CD4-positive, alpha-beta T cell (primary cell): ENCODE measurements around the gene MAPKAPK3. TPM values are rescaled to one million over a fixed set of nuclear protein-coding genes. Genes with fewer than 3 reads are reported as not detected.
A peak's percentile ranks its signal among the peaks of the same experiment; 100 is the strongest.

Experiments
- ATAC-seq: fragments of 200-7000 bp; cut with Tn5 transposase; one replicate; pipeline ENCODE4 v1.10.0; 2022; ENCODE audit warnings: mild to moderate bottlenecking; ENCODE audit not compliant: poor library complexity
- CTCF ChIA-PET: fragments of 350-600 bp; sonication (Branson Sonifier 250); formaldehyde crosslinking; loops from one replicate; lab custom pipeline; 2021; ENCODE audit warnings: antibody characterized with exemption, inconsistent platforms; lab: Charles Lee
- POLR2A ChIA-PET: fragments of 350-600 bp; sonication (Branson Sonifier 250); formaldehyde crosslinking; loops from one replicate; lab custom pipeline; 2021; ENCODE audit warnings: antibody characterized with exemption, inconsistent platforms; lab: Charles Lee
- DNase-seq, 14 experiments: peaks; one replicate each; pipeline ENCODE4 v3.0.0-alpha.2; 2013 to 2020; ENCODE audit warnings: mixed read lengths in 2 of 14
- H3K27ac ChIP-seq, 2 donors: one replicate each; pipeline versions ENCODE4 v1.5.1 to v1.7.0; 2013; ENCODE audit warnings: low read length in 2 of 2, low read depth in 1 of 2, mild to moderate bottlenecking in 1 of 2
- H3K27me3 ChIP-seq, 2 experiments: 1 replicate in 1 of 2; 2 replicates in 1 of 2; pipeline versions ENCODE4 v1.6.1 to v1.7.0; 2013; ENCODE audit warnings: low read length in 2 of 2, control low read depth in 1 of 2, mild to moderate bottlenecking in 1 of 2, moderate library complexity in 1 of 2; ENCODE audit not compliant: insufficient read depth in 2 of 2, control insufficient read depth in 1 of 2
- H3K36me3 ChIP-seq: one replicate; pipeline ENCODE4 v1.6.1; 2013; ENCODE audit warnings: low read length, control low read depth; ENCODE audit not compliant: insufficient read depth
- H3K4me1 ChIP-seq: one replicate; pipeline ENCODE4 v1.6.1; 2013; ENCODE audit warnings: low read length, control low read depth; ENCODE audit not compliant: insufficient read depth
- H3K4me3 ChIP-seq: one replicate; pipeline ENCODE4 v1.5.1; 2013; ENCODE audit warnings: mild to moderate bottlenecking, low read length, moderate library complexity
- H3K9me3 ChIP-seq, 2 experiments: 1 replicate in 1 of 2; 2 replicates in 1 of 2; pipeline versions ENCODE4 v1.6.1 to v1.7.0; 2013; ENCODE audit warnings: low read length in 2 of 2, mild to moderate bottlenecking in 2 of 2, control low read depth in 1 of 2, moderate library complexity in 1 of 2; ENCODE audit not compliant: control insufficient read depth in 1 of 2, insufficient read depth in 1 of 2
- H3K27ac Mint-ChIP-seq: one replicate; pipeline ENCODE4 v1.8.0; 2020; ENCODE audit warnings: mixed read lengths
- H3K27me3 Mint-ChIP-seq: one replicate; pipeline ENCODE4 v1.8.0; 2021; ENCODE audit warnings: mixed read lengths
- H3K36me3 Mint-ChIP-seq: one replicate; pipeline ENCODE4 v1.8.0; 2021; ENCODE audit warnings: low read depth, mixed read lengths
- H3K4me1 Mint-ChIP-seq: one replicate; pipeline ENCODE4 v1.8.0; 2021; ENCODE audit warnings: low read depth, mixed read lengths
- H3K4me3 Mint-ChIP-seq: one replicate; pipeline ENCODE4 v1.8.0; 2020; ENCODE audit warnings: mild to moderate bottlenecking, mixed read lengths
- H3K9me3 Mint-ChIP-seq: one replicate; pipeline ENCODE4 v1.8.0; 2020; ENCODE audit warnings: mixed read lengths
- intact Hi-C, 2 experiments: fragments of 100-400 bp; cut with DNase I in 1 of 2; cut with micrococcal nuclease in 1 of 2; formaldehyde crosslinking; loops; one replicate each; pipeline versions ENCODE4 v1.15.1 to v1.9.0; 2023 to 2025; cut with DNase I, micrococcal nuclease
- total RNA-seq, 174 experiments: library from RNA in 2 of 174; stranded (reverse) in 2 of 174; gene quantifications; one replicate each; pipeline ENCODE4 v1.2.3 and lab custom pipeline; 2021 to 2026
- TF ChIP-seq, protein P1 (sequence below): fragments of 200-600 bp; IDR thresholded peaks from one replicate; pipeline ENCODE4 v1.8.0; 2022; ENCODE audit warnings: antibody characterized with exemption, mild to moderate bottlenecking

Gene MAPKAPK3
- total RNA-seq, 2 experiments from 2014 or later: 16.4 to 16.6 TPM

DNA sequence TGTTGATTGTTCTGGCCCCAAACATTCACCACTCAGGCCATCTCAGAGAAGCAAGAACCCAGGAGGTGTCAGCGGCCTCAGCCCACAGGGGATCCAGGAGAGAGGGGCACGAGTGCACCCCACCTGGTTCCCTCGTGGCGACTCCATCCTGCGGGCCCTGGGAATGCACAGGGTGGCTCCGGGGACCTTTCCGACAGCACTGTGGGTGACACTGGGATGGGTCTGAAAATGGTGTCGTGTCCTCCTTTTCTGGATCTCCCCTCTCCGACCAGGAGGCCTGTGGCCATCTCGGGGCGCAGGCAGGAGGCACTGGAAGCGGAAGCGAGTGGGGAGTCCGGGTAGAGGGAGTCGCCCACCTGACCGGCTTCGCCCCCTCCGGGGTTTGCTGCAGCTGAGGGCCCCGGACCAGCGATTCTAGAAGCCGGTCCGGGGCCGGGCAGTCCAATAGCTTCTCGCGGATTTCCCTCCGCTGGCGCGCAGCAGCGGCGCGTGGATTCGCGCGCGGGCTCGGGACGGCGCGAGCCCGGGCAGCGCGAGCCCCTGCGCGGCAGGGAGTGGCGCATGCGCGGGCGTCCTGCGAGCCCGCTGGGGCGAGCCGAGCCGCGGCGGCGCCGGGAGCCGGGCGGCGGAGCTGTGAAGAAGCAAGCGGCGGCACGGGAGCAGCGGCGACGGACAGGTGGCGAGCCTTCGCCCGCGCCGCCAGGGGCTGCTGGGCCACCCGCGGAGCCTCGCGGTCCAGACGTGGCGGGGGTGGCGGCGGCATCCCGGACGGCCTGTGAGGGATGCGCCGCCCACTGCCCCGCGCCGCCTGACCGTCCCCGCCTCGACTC, 57.6 kb downstream of the MAPKAPK3 start, which contains the start of gene DOCK3:
TSS of gene DOCK3 (plus strand) at position 579 of the 830 bp plus-strand sequence. CDS start 337 bp downstream, outside the sequence.
- peaks cover 49% of the 10 kb centered on the region for H3K27me3 Mint-ChIP-seq

GRCh38 chr3:50675179-50676030, 58.5 kb downstream of the MAPKAPK3 start:
- H3K27ac ChIP-seq: no peak overlapping the region
- peak; percentile 20 to 69 (median 42) for DNase-seq
- intact Hi-C loops: loop anchor here (2.0 kb wide), 2 partner anchors 59 to 695 kb away; partner anchors contain the start of gene MAPKAPK3 (in 1 of the 2)
- peak; percentile 60 for ATAC-seq
- H3K9me3 Mint-ChIP-seq: no peaks in the 10 kb centered on the region
- no peaks in the 10 kb centered on the region for H3K36me3 ChIP-seq
- no peaks in the 10 kb centered on the region for H3K36me3 Mint-ChIP-seq
- peaks cover 6% of the 10 kb centered on the region for H3K4me1 Mint-ChIP-seq
- peaks cover 5 to 17% of the 10 kb centered on the region in 2 experiments for H3K27me3 ChIP-seq
- H3K4me1 ChIP-seq: peaks cover 8% of the 10 kb centered on the region
- ChIA-PET POLR2A (interaction anchor here (0.5 to 1.4 kb wide), 7 partner anchors 17 to 897 kb away, joined by 3 to 5 read pairs (median 3); partner anchors contain the start of genes HEMK1 and MANF), CTCF (interaction anchor here (1.2 to 1.8 kb wide), 2 partner anchors 59 to 102 kb away, joined by 4 read pairs; no protein-coding TSS in a partner anchor)
- TF ChIP-seq, protein P1, sequence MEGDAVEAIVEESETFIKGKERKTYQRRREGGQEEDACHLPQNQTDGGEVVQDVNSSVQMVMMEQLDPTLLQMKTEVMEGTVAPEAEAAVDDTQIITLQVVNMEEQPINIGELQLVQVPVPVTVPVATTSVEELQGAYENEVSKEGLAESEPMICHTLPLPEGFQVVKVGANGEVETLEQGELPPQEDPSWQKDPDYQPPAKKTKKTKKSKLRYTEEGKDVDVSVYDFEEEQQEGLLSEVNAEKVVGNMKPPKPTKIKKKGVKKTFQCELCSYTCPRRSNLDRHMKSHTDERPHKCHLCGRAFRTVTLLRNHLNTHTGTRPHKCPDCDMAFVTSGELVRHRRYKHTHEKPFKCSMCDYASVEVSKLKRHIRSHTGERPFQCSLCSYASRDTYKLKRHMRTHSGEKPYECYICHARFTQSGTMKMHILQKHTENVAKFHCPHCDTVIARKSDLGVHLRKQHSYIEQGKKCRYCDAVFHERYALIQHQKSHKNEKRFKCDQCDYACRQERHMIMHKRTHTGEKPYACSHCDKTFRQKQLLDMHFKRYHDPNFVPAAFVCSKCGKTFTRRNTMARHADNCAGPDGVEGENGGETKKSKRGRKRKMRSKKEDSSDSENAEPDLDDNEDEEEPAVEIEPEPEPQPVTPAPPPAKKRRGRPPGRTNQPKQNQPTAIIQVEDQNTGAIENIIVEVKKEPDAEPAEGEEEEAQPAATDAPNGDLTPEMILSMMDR: peak; percentile 37
- H3K27ac Mint-ChIP-seq: no peak overlapping the region
- peak overlapping the region; percentile 19 for H3K4me3 ChIP-seq
- peak overlapping the region; percentile 83 for H3K4me3 Mint-ChIP-seq
- no peaks in the 10 kb centered on the region for H3K9me3 ChIP-seq
- H3K27me3 Mint-ChIP-seq: peaks cover 53% of the 10 kb centered on the region

More for the DNA sequence above, 57.6 kb downstream of the MAPKAPK3 start, which contains the start of gene DOCK3:
- Mint-ChIP-seq H3K4me3 (peak within 1 kb of the TSS; percentile 87), H3K4me1 (peaks cover 6% of the 10 kb centered on the region), H3K27ac (no peak within 1 kb of the TSS), H3K36me3 (no peaks in the 10 kb centered on the region), H3K9me3 (no peaks in the 10 kb centered on the region)
- Histone ChIP-seq H3K4me3 (peak within 1 kb of the TSS; percentile 53), H3K27ac (no peak within 1 kb of the TSS), H3K9me3 (no peaks in the 10 kb centered on the region), H3K36me3 (no peaks in the 10 kb centered on the region), H3K4me1 (peaks cover 8% of the 10 kb centered on the region), H3K27me3 (peaks cover 5 to 17% of the 10 kb centered on the region in 2 experiments)
- POLR2A ChIA-PET: interaction anchor here (1.1 to 1.4 kb wide), 3 partner anchors 50 to 710 kb away, joined by 3 to 5 read pairs (median 4); partner anchors contain the start of genes HEMK1 and MANF
- TF ChIP-seq, protein P1: no peak
- DNase-seq: peak; percentile 24 to 89 (median 58)
- CTCF ChIA-PET: interaction anchor here (1.2 to 1.8 kb wide), 2 partner anchors 58 to 102 kb away, joined by 4 read pairs; no protein-coding TSS in a partner anchor
- intact Hi-C loops: loop anchor here (2.0 kb wide), 2 partner anchors 58 to 696 kb away; partner anchors contain the start of gene MAPKAPK3 (in 1 of the 2)
- ATAC-seq: peak; percentile 91
